NCI-H2196 (cell line): ENCODE results near the gene CNNM1.

Source experiments
- DNase-seq: peaks from one replicate; lab custom pipeline; 2025; ENCODE audit not compliant: unreplicated experiment; lab: John Stamatoyannopoulos, UW

CNNM1 gene

DNA sequence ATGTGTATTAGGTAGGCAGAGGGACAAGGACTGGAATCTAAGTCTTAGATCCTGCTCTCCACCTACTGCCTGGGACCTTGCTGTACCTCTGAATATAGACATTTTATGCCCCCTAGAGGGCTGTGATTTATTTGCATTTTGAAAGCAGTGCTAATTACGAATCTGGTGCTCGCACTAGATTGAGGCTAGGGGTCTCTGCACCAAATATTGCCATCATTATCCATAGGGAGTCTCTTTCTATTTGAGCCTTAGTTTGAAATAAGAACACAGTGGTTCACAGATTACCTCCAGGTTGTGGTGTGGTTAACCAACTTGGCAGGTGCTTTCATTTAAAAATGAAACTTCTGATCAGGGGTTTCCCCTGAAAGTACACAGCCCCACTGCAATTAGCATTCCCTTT lies 41.8 kb downstream of the CNNM1 start:
- peak; percentile 7 for DNase-seq

DNA sequence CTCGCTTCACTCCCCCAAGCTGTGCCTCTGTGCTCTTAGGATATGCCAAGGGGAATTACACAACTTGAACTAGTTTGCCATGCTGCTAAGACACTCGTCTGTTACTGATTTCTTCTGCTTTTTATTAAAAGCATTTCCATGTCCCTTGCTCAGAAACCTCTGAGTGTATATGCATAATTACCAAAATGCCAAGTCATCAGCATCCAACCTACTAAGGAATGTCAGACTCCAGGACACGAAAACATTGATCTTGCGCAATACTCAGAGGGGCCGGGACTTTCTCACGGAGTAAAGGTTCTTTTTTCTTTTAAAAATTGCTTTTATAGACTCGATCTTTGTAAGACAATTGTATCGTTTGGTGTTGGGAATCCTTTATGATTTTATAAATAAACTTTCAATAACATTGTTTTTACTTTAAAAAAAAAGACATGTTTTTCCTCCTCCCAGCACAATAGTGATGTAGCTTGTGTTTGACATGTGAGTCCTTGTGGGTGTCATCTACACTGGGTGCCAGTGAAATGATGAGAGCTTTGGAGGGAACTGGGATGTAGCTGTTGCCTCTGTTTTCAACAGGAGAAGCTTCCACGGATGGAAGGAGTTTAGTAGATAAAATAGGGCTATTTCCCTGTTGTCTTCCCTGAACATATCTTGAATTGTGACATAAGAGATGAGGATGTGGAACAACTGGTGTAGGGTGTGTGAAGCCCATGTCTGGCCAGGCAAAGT lies 43.6 kb downstream of the CNNM1 start:
- DNase-seq: no peak

DNA sequence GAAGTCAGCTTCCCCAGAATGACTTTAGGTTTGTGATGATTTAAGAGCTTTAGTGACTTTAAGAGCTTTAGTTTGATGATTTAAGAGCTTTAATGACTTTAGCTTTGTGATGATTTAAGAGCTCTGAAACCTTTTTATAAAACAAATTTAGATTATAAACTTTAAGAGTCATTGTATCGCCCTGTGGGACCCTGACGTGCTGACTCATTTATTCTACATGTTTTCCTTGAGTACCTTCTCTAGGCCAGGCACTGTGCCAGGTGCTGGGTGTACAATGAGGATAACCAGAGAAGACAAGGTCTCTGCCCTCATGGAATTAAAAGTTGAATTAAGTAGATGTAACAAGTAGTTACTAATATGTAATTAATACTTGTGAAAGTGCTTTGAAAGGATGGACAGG lies 45.4 kb downstream of the CNNM1 start:
- DNase-seq: peak; percentile 7

DNA sequence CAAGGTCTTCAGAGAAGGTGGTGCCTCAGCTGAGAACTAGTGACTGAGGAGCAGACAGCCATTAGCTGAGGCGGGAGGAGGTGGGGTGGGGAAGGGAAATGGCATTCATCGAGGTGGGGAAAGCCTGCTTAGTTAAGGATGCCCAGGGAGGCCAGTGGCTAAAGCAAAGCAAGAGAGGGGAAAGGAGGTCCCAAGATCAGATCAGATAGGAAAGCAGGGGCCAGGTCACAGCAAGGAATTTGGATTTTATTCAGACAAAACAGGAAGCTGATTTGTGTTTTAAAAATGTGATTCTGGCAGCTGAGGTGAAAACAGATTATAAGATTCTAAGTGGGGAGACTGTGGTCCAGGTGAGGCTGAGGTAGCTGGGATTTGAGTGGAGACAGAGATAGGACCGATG lies 45.8 kb downstream of the CNNM1 start:
- DNase-seq: no peak

DNA sequence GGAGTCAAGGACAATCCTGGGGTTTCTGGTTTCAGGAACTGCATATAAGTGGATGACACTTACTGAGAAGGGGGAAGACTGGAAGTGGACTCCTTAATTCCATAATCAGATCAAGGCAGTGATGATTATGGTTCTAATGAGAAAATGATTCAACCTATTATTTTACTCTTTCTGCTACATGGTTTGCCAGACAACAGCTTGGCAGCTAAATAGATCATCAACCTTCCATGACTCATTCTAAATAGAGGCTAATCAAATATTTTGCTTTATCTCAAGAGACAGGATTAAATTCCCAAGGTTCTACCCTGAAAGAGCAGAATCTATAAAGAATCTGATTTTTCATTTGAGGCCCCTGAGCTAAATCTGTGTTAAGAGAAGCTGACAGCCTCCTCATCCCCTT lies 46.3 kb downstream of the CNNM1 start:
- DNase-seq: peak; percentile 6

DNA sequence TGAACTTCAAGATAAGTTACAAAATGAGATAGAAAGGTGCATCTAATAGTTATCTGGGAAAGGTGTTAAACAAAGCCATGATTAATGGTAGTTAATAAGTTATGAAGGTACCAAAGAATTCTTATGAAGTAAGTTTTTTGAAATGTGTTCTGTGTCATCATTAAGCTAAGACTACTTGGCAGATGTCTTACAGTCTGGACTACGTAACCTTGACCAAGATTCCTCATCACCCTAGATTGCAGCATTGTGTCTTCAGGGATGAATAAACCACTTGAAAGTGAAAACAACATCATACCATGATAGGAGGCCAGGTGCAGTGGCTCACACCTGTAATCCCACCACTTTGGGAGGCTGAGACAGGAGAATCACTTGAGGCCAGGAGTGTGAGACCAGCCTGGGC lies 53.0 kb downstream of the CNNM1 start:
- no peak for DNase-seq

DNA sequence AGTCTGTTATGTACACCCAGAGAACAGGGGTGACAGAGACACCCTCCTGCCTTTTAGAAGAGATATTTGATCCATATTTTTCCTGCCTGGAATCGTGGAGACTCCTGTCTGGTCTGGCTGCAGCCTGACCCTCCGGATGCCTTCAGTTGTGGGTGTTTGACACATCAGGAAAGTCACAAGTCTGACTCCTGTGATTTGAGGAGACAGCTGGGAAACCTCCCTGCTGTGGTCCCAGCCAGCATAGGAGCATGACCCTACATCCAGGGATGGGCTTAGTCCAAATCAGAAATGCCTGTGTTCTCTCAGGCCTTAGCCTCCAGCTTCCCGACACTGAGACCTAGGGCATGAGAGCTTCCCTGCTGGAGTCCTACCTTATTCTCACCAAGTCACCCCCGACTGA lies 57.9 kb downstream of the CNNM1 start:
- DNase-seq: no peak

DNA sequence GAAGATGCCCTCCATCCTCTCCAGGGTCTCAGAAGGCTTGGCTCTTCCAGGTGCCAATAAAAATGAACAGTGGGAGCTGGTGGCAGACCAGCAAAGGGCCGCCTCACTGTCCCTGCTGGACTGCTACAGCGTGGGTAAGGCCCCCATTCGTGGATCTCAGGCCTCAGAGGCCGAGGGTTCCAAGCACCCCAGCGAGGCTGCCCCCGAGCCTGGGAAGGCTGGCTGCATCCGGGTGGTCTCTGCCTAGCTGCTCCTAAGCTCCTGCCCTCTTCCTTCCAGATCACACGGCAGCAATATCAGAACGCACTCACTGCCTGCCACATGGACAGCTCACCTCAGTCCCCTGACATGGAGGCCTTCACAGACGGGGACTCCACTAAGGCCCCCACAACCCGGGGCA lies 58.4 kb downstream of the CNNM1 start:
- DNase-seq: no peak

DNA sequence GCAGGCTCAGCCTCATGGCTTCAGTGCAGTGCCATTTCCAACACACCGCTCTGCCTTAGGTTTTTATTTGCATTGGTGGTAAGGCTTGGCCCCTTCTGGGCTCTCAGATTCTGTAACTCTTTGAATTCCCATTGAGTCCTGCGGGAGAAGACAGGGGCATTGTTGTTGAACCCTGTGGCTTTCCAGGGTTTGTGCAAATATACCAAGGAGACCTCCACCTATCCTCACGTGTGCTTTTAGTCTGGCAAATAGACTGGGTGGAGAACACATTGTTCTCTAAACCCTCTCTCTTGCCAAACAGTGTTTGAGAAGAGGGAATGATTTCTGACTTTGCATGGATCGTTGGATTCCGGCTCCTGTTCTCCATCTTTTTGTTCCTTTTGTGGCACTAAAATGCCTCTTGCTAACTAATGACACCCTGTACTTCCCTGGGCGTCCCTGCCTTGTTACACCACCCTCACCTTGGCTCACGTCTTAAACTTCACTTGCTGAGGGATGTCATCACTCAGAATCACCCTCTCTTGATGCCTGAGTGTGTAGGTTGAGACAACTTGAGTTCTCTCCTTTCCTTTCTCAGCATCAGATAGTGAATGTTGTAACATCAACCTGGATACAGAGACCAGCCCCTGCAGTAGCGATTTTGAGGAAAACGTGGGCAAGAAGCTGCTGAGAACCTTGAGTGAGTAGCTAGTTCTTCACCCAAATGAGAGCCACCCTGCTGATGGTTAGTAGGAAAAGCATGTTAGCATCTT lies 60.7 kb downstream of the CNNM1 start:
- DNase-seq: no peak

DNA sequence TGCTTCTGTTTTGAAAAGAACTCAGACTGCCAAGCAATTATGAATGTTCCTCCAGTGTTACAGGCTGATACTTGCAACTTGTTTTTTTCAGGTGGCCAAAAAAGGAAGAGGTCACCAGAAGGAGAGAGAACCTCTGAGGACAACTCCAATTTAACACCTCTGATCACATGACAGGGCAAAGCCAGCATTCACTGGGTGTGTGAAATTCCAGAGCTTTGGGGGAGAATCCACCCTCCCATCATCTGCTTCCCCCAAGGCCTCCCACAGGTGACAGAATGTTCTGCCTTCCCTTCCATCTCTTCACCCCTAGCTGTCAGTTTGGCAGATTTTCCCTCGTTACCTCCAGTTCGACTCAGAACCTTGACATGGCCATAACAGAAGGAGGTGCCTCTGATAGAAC lies 62.2 kb downstream of the CNNM1 start:
- no peak for DNase-seq

DNA sequence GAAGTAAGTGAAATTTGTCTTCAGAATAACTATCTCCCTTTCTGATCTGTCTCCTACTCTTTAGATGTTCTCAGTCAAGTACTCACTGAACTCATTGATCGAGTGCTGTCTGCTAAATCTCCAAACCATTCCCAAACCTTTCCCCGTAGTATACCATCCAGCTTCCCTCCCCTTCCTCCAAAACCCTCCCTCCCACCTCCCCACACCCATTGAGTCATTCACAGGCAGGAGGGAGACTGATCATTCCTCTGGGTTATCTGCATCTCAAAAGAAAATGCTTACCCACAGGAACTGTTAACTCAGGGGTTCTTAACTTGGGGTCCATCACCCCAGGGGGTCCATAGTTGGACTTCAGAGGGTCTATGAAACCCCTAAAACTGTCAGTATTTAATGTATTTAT lies 63.9 kb downstream of the CNNM1 start:
- DNase-seq: no peak

DNA sequence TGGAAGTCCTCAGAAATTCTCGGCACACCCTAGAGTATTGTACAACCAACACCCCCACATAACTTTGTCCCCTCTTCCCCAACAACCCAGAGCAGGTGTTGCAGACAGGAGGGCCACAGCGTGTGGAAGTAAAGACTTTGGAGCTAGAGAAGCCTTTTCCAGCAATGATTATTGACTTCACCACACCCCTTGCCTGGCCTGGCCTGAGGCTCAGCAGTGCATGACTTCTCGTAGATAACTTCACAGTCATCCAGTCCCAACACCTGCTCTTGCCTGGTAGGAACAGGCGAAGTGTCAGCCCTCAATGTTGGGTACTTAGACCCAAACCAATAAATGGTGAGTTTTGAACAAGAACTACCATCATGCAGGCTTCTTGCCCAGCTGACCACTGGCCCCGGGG lies 64.5 kb downstream of the CNNM1 start:
- DNase-seq: peak; percentile 14

DNA sequence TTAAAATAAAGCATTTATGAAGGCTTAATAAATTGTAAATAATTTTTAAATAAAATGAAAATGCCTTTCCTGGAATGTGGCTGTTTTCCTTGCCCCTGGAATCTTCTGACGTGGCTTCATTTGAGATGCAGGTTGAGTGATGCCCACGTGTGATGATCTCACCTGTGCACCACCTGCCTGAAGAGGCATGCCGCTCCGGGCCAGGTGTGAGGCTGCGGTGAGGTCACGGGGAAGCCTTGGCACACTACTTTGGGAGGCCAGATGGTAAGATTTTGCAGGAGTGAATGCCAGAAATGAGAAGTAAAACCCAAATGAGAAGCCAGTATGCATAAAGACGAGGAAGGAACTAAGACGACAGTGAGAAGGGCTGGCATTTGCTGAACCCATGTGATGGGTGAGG lies 65.1 kb downstream of the CNNM1 start:
- peak; percentile 62 for DNase-seq

DNA sequence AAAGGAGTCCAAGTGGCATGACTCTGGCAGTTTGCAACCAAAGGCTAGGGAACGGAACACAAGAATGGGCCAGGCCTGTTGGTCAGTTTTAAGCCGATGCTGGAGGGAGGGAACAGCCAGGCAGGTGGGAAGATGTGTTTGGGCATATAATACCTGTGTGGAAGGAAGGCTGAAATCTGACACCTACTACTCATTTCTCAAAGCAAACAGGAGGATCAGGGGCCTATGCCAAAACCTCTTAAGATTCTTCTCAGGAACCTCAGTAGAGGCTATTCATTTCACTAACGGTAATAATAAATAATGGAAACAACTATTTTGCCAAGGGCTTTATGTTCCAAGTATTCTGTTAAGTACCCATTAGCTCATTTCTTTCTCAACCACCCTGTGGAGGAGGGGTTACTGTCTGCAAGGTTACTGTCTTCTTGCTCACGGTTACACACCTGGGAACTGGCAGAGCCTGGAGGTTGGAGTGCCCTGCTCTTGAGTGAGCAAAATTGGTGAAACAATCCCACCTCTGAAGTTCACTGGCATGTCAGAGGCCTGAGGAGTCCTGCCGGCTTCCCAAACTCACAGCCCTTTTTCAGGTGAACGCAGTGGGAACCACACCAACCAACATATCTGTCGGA lies 65.7 kb downstream of the CNNM1 start:
- DNase-seq: peak; percentile 60

DNA sequence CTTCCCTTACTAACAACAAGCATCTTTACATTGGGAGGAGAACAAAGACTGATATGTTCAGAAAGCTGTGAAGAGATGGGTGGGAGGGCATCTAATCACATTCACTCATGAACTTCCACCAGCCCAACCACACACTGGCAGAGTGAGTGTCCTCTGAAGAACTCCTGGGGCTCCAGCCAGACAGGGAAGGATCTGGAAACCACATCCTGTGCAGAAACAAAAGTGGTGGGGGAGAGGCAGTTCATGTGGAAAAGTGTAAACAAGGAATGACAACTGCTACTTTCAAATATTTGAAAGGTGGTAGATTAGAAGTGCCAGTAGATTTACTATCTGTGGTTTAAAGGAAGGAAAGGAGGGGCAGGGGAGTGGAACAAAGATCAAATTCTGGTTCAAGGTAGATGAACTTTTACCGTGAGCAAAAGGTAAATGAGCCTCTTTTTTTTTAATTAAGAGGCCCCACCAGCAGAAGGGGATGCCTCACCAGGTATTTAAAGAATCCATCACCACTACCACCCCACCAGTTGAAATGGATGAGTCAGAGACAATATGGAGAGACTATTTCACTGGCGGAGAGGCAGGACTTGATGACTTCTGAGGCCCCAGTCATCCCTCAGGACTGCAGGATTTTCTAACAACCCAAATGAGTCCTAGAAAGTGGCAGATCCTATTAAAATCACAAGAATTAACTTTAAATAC lies 66.7 kb downstream of the CNNM1 start:
- DNase-seq: peak; percentile 46

DNA sequence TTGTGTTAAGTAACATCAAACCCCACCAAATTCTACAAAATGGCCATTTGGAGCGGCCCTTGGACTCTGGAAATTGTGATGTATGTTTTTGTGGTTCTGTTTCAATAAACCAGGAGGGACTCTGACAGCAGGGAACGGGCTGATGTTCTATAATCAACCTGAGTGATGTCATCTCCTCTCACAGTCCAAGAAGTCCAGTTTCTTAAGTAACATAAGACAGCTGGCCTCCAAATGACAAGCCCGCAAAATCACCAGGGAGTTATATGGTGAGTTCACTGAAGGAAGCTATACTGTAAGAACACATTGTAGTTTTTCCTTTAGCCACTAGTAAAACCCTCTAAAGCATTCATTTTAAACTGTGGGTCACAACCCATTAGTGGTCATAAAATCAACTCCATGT lies 67.3 kb downstream of the CNNM1 start:
- DNase-seq: no peak

DNA sequence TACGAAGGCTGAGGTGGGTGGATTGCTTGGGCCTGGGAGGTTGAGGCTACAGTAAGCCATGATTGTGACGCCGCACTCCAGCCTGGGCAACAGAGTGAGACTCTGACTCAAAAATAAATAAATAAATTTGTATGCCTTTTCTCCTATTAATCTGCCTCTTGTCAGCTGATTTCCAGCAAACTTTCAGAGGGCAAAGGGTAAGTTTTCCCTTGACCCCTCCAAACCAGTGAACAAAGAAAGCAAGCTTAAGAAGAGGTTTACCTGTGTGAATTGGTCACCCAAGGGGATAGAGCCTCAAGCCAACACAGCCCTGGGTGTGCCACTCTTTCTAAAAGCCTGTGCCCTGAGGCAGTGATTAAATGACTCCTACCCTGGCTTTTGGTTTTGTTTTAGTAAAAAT lies 70.5 kb downstream of the CNNM1 start:
- no peak for DNase-seq

DNA sequence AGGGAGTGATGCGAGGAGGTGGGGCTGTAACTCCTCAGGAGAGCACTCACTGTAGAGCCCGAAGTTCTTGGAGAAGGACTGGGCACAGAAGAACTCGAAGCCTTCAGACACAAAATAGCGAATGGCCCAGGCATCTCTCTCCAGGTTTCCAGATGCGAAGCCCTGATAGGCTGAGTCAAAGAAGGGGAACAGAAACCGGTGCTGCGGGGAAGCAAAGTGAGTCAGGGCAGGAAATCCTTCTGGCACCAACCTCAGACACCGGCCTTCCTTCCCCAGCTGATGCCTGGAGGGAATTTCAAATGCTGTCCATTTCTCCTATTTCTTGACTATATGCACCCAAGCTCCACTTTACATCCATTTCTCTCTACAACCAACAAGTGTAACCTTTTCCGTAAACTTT lies 74.5 kb downstream of the CNNM1 start:
- DNase-seq: no peak

DNA sequence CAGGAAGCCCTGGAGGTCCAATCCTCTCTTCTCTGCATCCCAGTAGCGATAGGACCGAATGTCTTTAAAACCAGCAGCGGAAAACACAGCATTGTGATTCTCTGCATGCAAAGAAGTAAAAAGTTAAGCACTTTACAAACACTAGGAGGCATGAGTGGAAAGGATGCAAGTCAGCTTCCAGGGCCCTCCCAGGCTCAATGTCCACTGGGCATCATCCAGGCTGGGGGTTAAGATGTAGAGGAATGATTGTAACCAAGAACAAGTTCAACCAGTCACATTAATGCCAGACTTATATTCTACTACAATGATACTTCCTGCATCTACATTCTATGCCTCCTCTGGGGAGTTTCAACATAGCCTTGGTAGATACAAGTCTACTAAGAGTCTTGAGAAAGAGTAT lies 77.0 kb downstream of the CNNM1 start:
- DNase-seq: no peak

DNA sequence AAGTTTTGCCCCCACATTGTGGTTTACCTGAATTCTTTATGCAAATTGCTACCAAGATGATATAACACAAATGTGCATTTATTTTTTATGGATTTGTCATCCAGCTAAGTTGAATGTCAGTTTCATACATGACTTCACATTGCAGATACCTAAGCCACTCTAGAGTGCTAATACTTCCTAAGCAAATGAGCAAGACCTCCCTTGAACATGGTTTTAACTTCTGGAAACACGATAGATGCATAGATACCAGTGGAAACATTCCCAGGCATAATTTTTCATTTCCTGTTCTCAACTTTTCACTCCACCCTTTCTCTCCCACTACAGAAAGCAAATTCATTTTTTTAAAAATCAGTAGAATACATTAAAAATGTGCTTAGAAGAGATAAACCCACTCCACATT lies 81.0 kb downstream of the CNNM1 start:
- no peak for DNase-seq

DNA sequence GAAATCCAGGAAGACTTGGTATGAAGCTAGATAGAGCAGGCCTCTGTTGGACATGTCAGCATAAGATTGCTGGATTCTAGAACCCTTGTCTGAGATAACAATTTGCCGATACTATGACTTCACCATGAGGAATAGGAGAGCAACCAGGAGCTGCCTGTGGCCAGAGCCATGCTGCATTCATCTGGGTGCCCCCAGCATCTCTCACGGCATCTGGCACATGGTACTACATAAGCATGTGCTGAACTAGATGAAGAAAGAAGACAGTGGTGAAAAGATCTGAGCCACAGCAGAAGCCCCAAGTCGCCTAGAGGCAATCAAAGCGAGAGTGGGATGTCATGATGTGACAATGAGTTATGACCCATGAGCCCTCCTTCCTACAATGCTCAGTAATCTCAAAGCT lies 81.7 kb downstream of the CNNM1 start:
- DNase-seq: no peak

DNA sequence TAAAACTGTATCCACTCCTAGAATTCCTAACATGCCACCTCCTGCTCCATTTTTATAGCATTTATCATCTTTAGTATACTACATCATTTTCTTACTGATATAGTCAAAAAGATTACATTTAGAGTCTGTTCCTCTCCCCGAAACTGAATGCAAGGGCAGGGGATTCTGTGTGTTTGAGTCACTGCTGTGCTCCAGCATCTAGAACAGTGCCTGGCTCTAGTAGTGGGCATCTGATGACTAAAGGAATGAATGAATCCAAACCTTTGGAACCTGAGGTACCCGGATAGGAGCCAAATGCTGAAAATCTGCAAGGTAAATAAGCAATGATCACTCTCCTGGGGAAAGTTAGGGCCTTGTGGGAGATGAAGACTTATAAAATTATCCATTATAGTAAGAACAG lies 82.4 kb downstream of the CNNM1 start:
- no peak for DNase-seq
